HuH-7 (cell line): ENCODE measurements around the gene RETREG1.
"Not testable (repeated sequence)": the region's sequence is repeated elsewhere in the genome, so short reads cannot be mapped to it uniquely, and the experiment has no call there.

Source experiments
- DNase-seq: peaks from one replicate; pipeline ENCODE4 v3.0.0; 2011; ENCODE audit warnings: low spot score

The RETREG1 gene

DNA sequence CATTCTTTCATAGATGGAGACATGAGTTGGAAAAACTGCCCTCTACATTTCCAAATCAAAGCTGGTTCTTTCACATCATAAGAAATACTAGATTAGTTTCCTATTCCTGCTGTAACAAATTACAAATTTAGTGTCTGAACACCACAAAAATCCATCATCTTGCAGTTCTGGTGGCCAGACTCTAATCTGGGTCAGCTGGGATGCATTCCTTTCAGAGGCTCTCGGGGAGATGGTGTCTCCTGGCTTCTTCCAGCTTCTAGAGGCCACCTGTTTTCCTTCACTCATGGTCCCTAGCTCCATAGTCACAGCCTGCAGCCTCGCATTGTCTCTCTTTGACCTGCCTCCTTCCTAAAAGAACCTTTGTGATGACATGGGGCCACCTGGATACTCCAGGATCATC, 65.2 kb downstream of the RETREG1 start:
- DNase-seq: no peak

DNA sequence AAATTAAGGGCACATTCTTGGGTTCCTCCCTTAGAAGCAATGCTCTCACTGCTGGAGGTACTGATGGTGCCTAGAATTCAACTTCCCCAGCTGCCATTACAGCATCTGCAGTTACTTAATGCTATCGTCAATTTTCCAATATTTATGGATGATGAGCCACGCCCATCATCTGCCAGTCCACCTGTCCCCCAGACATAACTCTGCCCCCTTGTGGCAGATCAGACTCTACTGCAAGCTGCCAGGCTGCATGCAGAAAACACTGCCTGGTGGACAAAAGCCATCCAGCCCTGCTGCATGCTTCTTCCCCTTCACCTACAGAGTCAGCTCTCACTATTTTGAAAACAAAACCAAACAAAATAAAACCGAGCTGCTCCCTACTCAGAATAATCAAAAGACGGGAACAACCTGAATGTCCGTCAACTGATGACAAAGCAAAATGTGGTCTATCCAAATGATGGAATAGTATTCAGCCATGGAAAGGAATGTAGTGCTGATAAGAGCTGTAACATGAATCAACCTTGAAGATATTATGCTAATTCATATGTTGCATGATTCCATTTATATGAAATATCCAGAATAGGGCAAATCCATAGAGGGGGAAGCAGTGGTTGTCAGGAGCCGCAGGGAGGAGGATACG, 66.4 kb downstream of the RETREG1 start:
- DNase-seq: peak; percentile 43

DNA sequence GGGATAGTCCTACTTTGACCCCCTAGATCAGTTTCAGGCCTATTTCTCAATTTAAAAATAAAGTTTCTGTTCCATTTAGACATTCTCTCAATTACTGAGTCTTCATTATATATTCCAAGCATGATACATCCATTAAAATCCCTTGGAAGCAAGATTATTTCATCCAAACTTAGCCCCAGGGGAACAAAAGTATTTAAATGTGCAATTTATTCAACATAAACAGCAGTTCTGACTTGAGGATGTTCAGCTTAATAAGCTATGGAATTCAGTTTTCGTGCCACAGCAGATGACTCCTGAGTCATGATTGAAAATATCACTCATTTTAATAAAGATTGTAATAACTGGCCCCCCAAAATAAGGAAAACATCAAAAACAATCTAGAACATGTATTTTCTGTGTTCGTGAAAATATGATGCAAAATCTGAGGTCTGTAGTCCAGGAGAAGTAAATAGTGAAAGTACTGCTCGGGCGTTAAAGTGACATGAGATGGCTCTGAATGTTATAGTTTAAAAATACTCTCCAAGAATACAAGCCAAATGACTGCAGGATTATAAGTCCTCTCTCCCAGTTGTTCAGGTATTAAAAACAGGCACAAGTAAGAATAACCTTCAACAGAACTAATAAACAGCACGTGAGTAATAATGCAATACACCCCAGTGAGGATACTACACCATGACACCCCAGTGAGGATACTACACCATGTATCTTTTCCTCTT, 67.1 kb downstream of the RETREG1 start:
- DNase-seq: no peak

DNA sequence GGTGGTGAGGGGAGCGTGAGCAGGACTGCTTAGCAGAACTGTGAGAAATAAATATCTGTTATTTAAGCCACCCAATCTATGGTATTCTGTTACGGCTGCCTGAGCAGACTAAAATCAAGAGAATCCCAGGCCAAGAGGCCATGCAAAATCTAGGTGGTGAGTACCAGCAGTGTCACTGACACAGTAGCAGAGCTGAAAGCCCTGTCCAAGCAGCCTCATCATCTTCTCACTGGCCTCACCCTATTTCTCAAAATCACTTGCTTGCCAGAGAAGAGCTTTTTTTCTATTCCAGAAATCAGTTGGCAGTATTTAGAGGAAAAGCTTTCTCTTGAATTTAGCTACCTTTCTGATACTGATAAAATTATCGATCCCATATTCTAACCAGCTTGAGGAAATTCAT, 68.0 kb downstream of the RETREG1 start:
- no peak for DNase-seq

DNA sequence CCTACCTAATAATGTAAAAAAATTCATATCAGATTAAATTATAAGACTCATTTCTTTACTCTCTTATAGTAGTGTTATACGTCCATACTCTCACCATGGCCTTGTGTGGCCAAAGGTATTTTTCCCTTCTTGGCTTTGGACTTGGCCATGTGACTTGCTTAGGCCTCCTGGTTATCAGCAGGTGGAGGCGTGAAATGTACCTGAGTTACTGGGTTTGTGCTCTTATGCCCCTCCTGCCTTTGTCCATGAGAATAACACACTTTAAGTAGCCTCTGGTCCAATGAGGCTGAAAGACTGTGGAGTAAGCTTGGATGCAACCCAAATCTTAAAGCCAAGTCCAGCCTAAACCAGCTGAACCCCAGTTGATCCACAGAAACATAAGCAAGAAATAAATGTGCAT, 68.7 kb downstream of the RETREG1 start:
- no peak for DNase-seq

DNA sequence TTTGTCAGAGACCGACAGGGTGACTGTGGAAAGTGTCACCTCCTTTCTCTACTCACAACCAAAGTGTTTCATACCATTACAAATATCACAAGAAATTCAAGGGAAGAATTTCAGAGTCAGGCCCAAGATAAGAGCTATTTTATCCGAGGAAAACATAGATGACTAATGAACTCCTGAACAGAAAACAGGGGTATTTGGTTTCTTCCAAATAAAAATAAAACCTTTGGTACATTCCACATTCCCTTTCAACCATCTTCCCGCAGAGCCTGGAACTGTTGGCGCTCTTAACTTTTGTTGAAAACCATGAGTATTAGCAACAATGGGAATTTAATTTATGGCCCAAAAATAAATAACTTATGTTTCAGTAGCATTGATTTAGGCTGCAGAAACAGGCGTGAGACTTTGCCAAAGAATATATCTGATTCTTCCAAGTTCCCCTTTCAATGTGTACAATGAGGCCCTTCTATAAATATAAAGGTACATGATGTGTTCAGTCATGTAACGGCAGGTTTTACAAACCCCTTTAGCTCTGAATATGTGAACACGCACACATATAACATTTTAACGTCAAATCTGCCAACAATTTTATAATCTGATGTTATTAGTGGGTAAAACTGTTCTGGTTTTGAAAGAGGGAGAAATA, 69.5 kb downstream of the RETREG1 start:
- no peak for DNase-seq

DNA sequence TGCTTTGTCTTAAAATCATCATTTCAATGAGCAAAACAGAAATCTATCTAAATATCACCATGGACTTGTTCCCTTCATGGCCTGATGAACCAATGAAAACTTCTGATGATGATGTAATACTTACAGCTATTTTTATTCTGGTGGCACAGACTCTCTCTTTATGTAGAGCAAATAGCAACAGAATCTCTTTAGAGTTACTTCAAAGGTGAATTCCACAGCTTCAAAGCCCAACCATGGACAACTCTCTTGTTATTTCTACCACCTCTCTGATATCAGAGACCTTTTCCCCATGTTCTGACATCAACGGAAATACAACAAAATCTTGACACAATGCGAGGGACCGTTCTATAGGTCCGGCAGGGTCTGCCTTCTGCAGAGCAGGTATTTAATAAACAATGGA, 70.1 kb downstream of the RETREG1 start:
- no peak for DNase-seq

DNA sequence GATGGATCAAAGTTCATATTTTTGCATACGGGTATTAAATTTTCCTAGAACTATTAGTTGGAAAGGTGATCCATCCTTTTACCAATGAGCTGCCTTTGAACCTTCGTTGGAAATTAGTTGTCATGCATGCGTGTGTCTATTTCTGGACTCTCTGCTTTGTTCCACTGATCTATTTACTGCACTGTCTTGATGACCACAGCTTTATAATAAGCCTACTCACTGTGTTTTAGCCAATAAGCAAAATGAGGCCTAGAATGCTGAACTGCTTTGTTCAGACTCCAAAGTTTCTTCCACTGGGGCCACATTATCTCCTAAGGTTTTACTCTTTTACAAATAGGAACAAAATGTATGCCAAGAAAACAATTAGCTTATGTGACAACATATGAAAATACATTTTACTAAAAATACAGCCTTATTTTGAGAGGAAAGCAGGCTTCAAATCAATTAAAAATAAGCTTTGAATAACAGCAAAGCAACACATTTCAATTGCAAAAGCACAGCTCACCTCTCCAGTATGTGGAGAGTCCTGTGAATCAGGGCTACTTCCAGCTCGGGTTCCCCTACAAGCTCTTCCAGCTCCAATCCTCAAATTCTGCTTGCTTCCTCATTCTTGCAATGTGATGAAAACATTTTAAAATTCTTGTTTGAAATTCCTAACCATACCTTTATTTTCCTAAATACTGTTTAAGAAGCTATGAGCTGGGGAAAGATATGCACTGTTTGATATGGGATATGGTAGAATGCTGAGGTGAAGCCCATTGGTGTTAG, 72.0 kb downstream of the RETREG1 start:
- no peak for DNase-seq

DNA sequence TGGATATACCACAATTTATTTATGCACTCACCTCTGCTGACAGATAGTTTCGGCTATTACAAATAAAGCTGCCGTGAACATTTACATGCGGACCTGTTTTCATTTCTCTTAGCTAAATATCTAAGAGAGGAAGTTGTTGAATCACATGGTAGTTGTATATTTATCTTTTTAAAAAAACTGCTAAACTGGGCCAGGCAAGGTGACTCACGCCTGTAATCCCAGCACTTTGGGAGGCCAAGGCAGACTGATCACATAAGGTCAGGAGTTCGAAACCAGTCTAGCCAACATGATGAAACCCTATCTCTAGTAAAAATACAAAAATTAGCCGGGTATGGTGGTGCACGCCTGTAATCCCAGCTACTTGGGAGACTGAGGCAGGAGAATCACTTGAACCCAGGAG, 73.6 kb downstream of the RETREG1 start:
- not testable (repeated sequence) for DNase-seq

DNA sequence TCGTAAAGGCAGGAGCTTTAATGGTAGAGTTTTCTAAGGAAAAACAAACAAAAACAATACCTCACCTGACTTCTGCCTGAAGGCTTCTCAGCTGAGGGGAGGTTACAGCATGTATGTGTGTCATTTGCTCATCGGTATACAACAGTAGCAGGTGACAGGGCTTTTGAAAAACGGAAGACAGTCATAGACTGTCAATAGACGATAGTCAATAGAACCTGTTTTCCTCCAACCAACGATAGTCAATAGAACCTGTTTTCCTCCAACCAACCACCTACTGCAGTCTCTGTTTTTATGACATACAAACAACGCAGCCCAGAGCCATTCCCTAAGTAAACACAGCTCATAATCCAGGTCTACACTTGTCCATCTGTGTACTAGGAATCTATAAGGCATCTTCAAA, 74.6 kb downstream of the RETREG1 start:
- DNase-seq: no peak

DNA sequence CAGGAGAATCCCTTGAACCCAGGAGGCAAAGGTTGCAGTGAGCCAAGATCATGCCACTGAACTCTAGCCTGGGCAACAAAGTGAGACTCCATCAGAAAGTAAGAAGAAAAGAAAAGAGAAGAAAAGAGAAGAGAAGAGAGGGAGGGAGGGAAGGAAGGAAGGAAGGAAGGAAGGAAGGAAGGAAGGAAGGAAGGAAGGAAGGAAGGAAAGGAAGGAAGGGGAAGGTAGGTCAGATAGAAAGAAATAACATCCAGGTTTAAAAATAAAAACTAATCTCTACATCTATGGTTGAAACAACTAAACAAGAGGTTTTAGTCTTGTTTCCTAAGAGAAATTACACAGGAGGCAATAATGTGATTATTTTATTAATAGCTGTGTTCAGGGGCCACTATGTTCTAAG, 75.2 kb downstream of the RETREG1 start:
- DNase-seq: not testable (repeated sequence)

DNA sequence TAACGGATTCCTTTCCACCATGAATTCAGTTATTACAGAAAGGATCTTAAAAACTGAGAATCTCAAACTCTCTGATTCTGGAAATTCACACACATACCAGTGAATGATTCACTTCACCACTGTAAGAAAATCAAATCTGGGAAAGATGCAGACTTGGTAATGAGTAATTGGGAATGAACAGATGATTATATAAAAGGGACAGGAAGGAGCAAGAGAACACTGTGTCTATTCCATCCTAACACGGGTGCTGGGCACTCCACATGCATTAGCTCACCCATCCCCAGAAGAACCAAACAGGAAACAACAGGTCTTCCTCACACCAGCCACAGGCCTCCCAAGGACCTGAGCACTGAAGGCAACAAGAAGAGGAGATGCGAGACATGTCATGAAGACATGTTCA, 76.4 kb downstream of the RETREG1 start:
- DNase-seq: no peak

DNA sequence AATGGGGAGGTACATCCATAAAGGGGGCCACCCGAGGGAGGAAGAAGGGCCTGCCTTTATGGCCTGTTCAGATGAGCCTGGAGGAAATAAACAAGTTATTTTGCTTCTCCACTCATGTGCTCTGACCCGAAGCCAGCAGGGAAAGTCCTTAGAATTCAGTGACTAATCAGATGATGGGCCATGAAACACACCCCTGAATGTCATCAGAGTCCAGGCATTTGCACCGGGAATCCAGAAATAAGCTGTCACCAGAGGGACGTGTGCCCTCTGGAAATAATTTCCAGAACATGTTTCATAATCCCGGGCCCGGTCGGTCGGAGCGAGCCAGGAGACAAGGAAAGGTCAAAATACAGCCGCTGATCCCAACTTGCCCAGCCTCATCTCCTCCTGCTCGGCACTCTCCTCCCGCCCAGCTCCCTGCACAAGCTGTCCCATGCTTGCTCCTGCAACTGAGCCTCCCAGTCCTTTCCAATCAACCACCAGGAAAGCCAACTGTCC, 77.6 kb downstream of the RETREG1 start:
- DNase-seq: peak; percentile 49

DNA sequence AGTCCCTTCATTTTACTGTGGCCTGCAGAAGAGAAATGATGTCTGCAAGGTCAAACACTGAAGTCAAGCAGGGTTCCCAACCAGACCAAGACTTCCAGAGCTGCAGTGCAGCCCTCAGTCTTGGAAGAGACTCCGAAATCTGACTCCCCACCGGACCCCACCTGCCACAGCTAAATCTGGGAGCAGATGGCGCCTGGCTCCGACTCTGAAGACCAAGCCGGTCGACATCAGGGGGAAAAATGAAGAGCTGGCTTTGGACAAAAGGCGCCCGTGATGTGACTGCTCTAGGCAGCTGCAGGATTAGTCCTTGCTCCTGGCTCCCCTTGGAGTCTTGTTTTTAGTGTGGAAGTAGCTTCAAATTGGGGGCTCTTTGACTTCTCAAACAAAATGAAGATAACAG, 78.8 kb downstream of the RETREG1 start:
- DNase-seq: no peak

DNA sequence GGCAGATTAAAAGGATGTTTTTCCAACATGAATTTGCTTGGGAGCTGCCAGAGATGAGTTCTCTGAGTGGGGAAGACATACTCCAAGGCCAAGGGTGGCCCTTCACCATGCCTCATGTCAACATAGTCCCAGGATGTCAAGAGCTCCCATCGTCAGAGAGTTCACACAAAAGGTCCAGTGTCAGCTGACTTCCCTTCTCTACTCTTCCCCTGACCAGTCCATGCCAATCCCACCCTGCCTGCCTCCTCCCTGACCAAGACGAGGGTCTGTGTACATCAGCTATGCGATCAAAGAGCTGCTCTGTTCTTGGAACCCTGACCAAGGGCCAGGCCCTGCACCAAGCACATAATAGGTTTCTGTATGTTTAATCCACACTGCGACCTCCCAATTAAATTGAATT, 80.0 kb downstream of the RETREG1 start:
- no peak for DNase-seq

DNA sequence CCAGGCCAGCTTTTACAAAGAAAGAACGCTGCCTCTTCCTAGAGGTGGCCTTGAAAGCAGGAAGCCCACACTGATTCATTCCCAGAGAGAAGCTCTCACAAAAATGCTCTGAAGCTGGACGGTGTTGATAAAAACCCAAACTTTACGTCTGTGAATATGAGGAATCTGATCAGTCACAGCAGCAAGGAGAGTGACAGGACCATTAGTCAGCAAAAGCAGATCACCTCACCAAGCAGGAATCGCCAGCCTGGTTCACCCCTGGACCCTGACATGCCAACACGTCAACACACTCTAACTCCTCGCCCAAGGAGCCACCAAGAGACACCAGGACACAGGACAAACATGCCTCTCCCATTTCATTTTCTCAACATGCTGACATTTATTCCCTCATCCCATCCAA, 80.6 kb downstream of the RETREG1 start:
- no peak for DNase-seq

DNA sequence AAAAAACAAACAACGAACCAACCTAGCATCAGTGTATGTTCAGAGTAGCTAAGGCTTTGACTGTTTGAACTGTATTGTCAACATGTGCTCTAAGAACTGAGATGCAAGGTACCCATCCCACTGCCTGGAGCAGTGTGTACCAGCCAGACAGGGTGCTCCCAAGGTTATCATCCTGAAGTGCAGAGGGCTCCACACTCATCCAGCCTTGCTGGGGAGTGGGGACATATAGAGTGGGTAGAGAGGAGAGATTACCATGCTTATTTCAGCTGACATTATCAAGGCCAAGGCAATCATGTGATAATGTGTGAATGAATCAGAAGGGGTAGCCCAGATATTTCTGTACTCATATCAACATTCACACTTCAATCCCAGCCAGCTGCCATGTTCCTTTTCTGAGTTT, 82.5 kb downstream of the RETREG1 start:
- no peak for DNase-seq

DNA sequence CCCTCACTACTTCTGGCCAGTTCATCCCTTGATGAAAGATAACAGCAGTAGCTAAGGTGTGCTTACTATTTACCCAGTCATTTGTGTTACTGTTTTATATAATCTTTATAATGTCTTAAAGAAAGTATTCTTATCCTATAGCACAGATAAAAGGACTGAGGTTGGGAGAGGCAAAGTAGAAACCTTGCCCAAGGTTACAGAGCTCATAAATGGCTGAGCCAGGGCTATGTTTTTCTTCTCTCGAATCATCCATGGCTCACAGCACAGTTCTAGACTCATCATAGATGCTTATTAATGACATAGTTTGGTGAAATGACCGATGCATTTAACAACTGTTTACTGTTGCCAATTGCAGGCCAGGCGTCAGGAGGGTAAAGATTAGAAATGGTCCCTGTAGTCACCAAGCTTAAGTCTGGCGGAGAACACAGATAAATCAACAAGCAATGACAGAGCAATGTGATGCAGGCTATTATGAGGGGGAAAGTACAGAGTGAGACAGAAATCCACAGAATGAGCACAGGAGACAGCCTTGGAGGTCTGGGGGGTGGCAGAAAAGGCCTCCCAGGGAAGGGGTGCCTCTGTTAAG, 85.6 kb downstream of the RETREG1 start:
- no peak for DNase-seq

DNA sequence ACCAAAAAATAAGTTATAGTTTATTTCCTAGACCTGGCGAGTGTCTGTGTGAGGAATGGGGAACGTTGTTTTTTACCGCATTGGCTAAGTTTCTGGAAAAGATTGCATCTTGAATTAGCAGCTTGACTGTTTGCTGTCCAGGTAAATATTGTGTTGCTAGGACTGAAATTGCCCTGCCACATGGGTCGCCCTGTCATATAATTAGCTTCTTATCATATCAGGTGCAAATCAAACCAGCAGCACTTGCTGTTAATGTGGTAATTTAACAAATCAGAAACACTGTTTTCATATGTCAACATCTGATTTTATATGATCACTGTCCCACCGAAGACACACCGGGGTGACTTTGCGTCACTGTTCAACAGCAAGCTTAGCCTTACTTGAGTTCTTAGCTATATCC, 87.5 kb downstream of the RETREG1 start:
- no peak for DNase-seq

DNA sequence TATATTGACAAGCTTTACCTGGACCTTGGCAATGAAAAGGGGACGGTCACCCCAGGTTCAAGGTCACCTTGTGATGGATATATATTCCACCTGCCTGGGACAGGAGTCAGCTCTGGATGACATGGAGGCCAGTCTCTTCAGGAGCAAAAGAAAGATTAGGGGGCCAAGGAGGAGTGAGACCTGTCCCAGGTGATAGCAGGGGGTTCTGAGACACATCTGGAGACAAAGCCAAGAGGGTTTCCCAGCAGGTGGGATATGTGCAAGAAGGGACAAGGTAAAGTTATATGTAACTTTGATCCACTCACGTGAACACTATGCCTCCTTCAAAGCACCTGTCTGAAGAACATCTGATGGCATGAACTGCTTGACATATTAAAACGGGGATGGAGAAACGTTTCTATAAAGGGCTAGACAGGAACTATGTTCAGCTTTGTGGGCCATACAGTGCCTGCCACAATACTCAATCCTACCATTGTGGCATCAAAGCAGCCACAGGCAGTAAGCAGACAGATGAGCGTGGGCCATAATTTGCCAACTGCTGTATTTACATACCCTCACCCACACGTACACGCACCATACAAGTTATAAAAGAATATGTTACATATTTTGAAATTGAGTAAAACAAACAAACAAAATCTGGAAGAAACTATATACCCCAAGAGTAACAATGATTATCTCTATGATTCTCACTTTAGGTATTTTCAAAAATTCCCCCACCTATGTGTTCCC, 88.3 kb downstream of the RETREG1 start:
- DNase-seq: no peak

DNA sequence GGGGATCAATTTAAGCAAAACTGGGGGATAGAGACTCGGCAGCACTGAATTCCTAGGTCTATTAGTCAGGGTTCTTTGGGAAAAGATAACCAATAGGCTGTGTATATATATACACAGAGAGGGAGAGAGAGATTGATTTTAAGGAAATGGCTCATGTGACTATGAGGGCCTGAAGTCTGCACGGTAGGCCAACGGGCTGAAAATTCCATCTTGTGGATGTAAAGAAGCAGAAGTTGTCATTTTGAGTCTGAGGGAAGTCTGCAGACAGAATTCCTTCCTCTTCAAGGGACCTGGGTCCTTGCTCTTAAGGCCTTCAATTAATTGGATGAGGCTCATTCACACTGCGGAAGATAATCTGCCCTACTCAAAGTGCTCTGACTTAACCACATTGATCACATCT, 91.1 kb downstream of the RETREG1 start:
- DNase-seq: no peak

DNA sequence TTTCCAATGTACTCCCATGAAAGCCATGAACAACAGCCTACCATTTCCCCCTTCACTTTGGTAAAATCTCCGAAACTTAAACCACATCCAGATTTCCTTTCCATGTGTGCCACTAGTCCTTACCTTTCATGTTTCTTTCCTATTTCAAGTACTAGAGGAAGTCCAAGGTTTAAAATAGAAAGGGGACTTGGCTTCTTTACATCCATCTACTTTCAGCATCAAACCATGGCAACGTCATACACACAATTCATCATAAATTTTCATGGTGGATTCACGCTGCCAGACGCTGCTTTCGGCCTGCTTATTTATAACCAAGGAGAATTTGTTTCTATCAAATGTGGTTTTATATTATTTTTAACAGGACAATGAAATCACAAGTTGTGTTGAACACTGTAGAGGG, 92.5 kb downstream of the RETREG1 start:
- no peak for DNase-seq
